GM19463 (cell line): ENCODE data around the gene PLCB1.

ENCODE experiments used
- ATAC-seq: cut with Tn5 transposase; IDR thresholded peaks from one replicate; pipeline ENCODE4 v1.9.1; 2021; ENCODE audit warnings: mild to moderate bottlenecking, moderate library complexity; ENCODE audit not compliant: unreplicated experiment

Gene PLCB1

DNA sequence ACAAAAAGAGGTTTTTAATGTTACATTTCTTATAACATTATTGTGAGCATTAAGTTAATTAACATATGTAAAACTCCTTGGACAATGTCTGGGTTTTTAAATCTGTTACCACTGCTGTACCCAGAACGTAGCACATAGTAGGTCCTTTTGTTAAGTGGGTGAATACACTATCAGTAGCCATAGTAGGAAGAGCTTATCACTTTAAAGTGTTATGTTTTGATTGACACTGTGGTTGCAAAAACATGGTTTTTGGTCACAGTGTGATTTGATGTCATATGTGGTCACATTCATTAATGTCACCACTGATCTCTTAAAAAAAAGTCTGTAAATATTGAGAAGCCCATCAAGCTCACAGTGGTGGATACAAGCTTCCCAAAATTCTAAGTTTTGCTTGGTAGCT lies 160.7 kb downstream of the PLCB1 start:
- no peak for ATAC-seq

DNA sequence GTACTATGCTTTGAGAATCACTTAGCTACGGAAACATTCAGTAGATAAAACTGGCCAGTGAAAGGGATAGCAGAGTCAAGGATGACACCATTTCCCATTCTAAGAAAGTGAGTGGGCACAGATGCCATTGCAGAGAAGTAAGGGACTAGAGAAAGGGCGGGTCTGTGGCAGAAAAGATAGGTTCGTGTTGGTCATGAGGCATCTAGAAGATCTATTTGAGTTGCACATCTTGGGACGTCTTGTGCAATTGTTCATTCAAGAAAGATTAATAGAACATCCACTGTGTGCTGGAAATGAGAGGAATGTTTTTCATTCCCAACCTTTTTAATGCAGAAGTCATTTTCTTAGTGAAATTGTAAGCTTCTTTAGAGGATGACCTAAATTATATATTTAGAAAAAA lies 161.7 kb downstream of the PLCB1 start:
- ATAC-seq, result no peak

- no peak for ATAC-seq
Measured at GRCh38 chr20:8296536-8296935, 164.5 kb downstream of the PLCB1 start.

GRCh38 chr20:8298426-8299043 lies 166.5 kb downstream of the PLCB1 start:
- no peak for ATAC-seq

DNA sequence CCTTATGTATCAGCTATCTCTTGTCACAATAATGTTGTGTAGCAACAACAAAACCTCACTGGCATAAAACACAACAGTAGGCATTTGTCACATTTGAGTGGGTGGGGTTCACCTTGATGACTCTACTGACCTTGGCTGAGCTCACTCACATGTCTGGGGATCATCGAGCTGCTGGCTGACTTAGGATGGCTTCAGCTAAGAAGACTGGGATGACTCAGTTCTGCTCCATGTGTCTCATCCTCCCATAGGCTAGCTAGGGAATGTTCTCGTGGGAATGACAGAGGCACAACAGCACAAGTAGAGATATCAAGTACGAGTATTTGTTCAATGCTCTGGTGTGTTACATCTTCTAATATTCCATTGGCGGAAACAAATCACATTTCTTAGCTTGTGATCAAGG lies 167.9 kb downstream of the PLCB1 start:
- no peak for ATAC-seq

- no peak for ATAC-seq
Measured at GRCh38 chr20:8301655-8302054, 169.6 kb downstream of the PLCB1 start.

- ATAC-seq, result no peak
Measured at GRCh38 chr20:8303651-8304050, 171.6 kb downstream of the PLCB1 start.

- ATAC-seq, result no peak
Measured at GRCh38 chr20:8304124-8304816, 172.2 kb downstream of the PLCB1 start.

DNA sequence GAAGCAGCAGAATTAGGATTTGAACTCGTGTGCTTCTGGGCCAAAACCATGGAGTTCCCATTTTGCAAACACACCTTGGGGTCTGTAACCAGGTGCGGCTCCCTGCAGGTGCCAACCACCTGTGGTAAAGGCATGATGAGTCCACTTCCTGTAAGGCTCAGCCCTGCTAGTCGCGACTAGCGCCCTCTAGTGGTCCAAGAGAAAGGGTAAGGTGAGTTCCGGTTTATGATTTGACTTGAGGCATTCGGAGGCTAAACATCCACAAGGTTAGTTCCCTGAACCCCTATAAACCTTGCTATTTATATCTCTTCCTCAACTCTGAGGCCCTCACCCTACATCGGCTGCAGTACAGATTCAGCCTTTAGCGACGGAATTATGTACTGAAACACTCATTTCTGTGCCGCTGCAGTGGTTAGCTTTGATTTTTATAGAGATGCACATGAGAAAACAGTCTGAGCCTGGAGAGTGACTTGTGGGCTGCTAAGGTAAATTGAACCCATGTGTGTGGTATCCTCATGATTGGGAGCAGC lies 173.4 kb downstream of the PLCB1 start:
- ATAC-seq, result peak; percentile 95

DNA sequence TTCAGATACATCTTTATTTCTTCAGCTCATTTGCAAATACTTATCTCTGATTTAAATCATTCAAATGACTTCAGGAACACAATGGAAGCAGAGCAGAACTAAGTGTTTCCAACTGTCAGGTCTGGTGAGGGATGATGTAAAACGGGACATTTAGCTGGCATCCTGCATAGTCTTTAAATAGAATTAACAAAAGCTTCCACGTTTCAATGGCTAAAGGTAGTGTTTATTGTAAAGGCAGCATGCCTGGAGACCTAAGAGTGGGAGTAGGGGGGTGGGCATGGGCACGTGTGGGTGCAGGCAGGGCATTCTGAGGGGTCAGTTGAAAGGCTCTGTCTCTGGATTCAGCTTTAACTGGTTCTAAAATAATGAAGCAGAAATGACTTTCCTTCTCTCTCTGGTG lies 174.9 kb downstream of the PLCB1 start:
- ATAC-seq, result no peak

DNA sequence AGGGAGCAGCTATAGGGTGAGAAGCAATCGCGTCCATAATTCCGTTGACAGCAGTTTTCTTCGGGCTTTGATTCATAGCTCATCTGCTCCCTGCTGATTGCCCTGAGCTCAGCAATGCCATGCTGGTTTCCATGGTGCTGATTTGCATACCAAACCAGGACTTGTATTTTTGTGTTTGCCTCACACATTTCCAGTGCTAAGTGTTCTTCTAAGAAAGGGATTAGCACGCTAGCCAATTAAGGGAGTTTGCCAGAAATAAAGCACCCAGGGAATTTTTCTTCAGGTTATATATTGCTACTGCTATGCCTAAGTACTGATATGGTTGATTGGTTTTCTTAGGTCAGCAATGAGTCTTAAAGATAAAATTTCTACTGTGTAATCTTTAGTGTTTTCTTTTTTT lies 177.6 kb downstream of the PLCB1 start:
- ATAC-seq, result no peak

GRCh38 chr20:8310618-8311017 lies 178.6 kb downstream of the PLCB1 start:
- ATAC-seq, result no peak

DNA sequence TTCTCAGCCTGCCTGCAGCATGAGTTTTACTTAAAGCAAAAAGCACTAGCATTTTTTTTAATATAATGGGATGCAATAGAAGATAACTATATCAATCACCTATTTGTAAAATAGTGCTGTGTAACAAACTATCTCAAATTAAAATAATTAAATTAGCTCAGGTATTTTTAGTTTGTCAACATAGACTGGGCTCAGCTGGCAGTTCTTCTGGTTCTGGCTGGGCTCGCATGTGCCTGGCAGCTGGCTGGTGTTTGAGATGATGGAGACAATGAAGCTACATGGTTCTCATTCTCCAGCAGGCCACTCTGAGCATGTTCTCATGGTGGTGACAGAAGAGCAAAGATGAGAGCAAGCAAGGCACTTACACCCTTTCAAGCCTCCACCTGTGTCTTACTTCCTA lies 181.0 kb downstream of the PLCB1 start:
- ATAC-seq, result no peak

DNA sequence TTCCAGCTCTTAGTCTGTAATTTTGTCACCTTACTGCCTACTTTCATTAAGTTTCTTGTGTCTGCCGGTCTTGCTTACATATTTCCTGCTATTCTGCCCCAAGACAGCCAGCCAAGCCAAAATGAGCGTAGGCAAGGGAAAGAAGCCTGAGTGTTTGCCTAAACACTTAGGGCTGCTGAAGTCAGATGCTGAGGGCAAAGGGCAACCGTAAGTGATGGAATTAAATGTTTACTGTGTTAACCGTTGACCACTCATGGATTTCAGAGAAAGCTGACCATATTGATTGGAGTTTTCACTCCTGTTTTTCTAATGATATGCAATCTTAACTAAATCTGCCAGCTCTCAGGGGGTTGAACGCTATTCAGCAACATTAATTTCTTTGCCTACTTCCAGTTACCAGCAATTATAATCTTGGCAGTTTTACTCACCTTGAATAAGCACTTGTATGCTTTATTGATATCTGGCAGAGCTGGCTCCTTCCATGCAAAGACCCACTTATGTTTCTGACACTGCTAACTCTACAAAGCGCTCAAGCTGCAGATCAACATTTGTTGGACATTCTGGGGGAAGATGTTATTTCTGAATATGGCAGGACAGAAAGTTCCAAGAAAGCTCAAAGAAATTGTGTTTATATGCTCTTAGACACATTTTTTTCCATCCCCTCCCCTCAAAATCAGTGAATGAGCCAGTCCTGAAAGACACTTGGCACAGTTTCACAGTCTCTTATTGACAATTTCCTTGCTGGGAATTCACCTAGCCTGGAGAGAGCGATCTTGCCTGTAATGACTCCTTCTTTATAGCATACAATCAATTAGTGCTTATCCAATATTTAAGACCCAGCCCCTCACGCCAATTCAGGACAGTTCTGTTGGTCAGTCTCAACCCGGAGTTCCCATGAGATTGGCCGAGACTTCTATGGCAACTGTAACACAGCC lies 183.8 kb downstream of the PLCB1 start:
- no peak for ATAC-seq

DNA sequence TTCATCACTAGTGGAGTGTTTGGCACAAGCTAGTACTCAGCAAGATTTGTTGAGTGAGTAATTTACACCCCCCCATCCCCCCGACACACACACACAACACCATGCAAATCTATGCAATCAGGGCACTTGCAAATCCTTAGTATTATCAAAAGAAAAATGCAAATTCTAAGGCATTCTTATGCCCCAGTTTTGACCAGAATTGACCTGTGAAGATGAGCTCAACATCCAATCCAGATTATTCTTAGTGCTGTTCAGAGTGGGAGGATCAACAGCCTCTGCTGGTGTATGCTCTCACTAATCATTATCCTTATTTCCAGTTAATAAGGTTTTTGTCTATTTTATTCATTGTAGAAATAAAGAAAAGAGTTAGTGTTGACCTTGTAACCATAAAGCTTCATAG lies 185.4 kb downstream of the PLCB1 start:
- ATAC-seq, result no peak

DNA sequence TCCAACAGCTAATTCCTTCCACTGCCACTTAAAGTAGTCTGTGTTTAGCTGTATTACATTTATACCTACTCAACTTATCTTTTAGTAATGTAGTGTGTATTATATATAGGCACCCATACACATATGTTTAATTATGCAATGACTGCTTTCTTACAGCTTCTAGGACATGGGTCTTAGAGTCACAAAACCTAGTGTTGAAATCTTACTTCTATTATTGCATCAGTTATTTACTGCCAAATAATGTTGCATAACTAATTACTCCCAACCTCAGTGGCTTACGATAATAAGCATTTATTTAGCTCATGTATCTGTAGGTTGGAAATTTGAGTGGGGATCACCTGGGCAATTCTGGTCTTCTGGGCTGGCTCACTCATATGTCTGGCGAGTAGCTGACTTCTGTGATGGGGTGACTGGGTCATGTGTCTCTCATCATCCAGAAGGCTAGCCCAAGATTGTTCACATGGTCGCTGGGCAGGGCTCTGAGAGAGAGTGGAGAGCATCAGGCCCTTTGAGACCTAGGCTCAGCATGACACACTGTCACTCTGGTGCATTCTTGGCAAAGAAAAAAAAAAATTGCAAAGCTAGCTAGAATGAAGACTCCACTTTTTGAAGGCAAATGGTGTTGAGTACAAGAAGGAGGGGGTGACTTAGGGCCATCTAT lies 187.0 kb downstream of the PLCB1 start:
- no peak for ATAC-seq

- no peak for ATAC-seq
Measured at GRCh38 chr20:8320306-8320705, 188.2 kb downstream of the PLCB1 start.

- no peak for ATAC-seq
Measured at GRCh38 chr20:8321001-8321400, 188.9 kb downstream of the PLCB1 start.

DNA sequence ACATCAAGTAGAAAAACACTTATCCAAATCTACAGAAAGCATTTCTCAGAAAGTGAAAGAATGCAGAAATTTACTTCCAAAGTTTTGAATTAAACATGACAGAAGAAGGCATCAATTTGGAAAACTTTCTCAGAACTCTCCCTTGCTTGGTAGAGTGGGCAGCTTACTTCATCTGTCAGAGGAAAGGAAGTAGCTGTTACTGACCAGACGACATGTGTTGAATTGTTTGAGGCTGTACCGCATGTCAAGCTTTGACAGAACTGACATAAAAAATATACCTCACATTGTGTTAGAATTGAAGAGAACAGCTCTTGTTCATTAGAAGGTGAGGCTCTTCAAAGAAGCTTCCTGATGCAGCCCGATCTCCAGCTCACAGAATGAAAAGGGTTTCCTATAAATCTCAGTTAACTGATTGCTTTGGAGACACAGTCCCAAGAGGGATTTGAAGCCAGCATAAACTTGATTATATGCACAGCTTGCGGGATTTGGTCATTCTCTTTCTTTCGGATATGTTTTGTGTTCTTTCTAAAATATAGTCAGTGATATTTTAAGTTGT lies 190.7 kb downstream of the PLCB1 start:
- no peak for ATAC-seq

GRCh38 chr20:8326191-8326590 lies 194.1 kb downstream of the PLCB1 start:
- no peak for ATAC-seq

DNA sequence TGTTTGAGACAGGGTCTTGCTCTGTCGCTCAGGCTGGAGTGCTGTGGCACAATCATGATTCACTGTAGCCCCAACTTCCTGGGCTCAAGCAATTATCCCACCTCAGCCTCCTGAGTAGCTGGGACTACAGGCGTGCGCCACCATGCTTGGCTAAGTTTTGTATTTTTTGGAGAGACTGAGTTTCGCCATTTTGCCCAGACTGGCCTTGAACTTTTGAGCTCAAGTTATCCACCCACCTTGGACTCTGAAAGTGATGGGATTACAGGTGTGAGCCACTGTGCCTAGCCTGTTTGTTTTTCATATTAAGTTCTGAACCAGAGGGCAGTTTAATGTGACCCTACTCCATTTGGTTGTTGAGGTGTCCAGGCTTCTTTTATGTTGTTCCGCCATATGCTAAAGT lies 194.8 kb downstream of the PLCB1 start:
- ATAC-seq, result no peak
